IMR-90 (cell line): ENCODE results near the gene ILRUN. TPM values are rescaled to one million over a fixed set of nuclear protein-coding genes. Genes with fewer than 3 reads are reported as not detected.

Experiments used
- ATAC-seq: fragments of 200-7000 bp; cut with Tn5 transposase; 2 replicates; pipeline ENCODE4 v1.9.1; 2020; ENCODE audit warnings: low read depth, mild to moderate bottlenecking, moderate library complexity
- BruUV-seq: library from RNA; stranded (reverse); fragments of 400-500 nt; replicated peaks from 2 replicates; lab custom pipeline; 2021; lab: Mats Ljungman, UMichigan
- CTCF ChIA-PET: fragments of 300-600 bp; formaldehyde crosslinking; extraction: SDS; loops from one replicate; lab custom pipeline; 2021; ENCODE audit warnings: antibody characterized with exemption; lab: Yijun Ruan, JAX
- POLR2A ChIA-PET: fragments of 300-600 bp; sonication (Branson Sonifier 250); formaldehyde crosslinking; loops from one replicate; lab custom pipeline; 2022; ENCODE audit warnings: antibody characterized with exemption; ENCODE audit not compliant: unreplicated experiment; lab: Charles Lee
- DNase-seq: peaks from one replicate; pipeline ENCODE4 v3.0.0; 2013
- H2AFZ ChIP-seq: replicated peaks from 2 replicates; pipeline ENCODE3; 2013; ENCODE audit warnings: low read length, mild to moderate bottlenecking; ENCODE audit not compliant: poor library complexity
- H2AK5ac ChIP-seq: 2 replicates; pipeline ENCODE4 v1.6.1; 2013; ENCODE audit warnings: low read depth, low read length, inconsistent platforms
- H2AK9ac ChIP-seq: replicated peaks from 2 replicates; pipeline ENCODE3; 2013; ENCODE audit warnings: mild to moderate bottlenecking, low read depth, low read length, moderate library complexity; ENCODE audit not compliant: poor library complexity
- H2BK120ac ChIP-seq: 2 replicates; pipeline ENCODE4 v1.6.1; 2013; ENCODE audit warnings: low read depth, low read length, inconsistent platforms
- H2BK15ac ChIP-seq: 3 replicates; pipeline ENCODE4 v1.6.1; 2013; ENCODE audit warnings: low read depth, low read length, inconsistent platforms
- H2BK20ac ChIP-seq: 2 replicates; pipeline ENCODE4 v1.6.1; 2013; ENCODE audit warnings: low read depth, mild to moderate bottlenecking, inconsistent platforms, low read length, moderate library complexity
- H2BK5ac ChIP-seq: 2 replicates; pipeline ENCODE4 v1.6.1; 2013; ENCODE audit warnings: mild to moderate bottlenecking, low read depth, low read length, inconsistent platforms; ENCODE audit not compliant: poor library complexity, severe bottlenecking
- H3K14ac ChIP-seq: replicated peaks from 2 replicates; pipeline ENCODE4 v1.6.1; 2013; ENCODE audit warnings: low read depth, low read length, inconsistent platforms
- H3K18ac ChIP-seq: 2 replicates; pipeline ENCODE4 v1.6.1; 2013; ENCODE audit warnings: low read depth, low read length, control low read depth
- H3K23ac ChIP-seq: 2 replicates; pipeline ENCODE4 v1.6.1; 2013; ENCODE audit warnings: low read depth, low read length, inconsistent platforms
- H3K27ac ChIP-seq: 2 replicates; pipeline ENCODE4 v1.5.1; 2013; ENCODE audit warnings: mild to moderate bottlenecking, control low read depth, low read length; ENCODE audit not compliant: insufficient read depth
- H3K27me3 ChIP-seq: 2 replicates; pipeline ENCODE4 v1.6.1; 2013; ENCODE audit warnings: low read length; ENCODE audit not compliant: control insufficient read depth, insufficient read depth
- H3K36me3 ChIP-seq: 2 replicates; pipeline ENCODE4 v1.6.1; 2013; ENCODE audit warnings: low read length, mixed read lengths; ENCODE audit not compliant: control insufficient read depth, insufficient read depth
- H3K4ac ChIP-seq: 2 replicates; pipeline ENCODE4 v1.6.1; 2013; ENCODE audit warnings: low read depth, low read length, inconsistent platforms
- H3K4me1 ChIP-seq: 2 replicates; pipeline ENCODE4 v1.6.1; 2013; ENCODE audit warnings: low read length, mixed read lengths; ENCODE audit not compliant: control insufficient read depth, insufficient read depth
- H3K4me2 ChIP-seq: 2 replicates; pipeline ENCODE4 v1.6.1; 2013; ENCODE audit warnings: low read depth, mild to moderate bottlenecking, control low read depth, low read length, moderate library complexity
- H3K4me3 ChIP-seq: 2 replicates; pipeline ENCODE4 v1.5.1; 2013; ENCODE audit warnings: low read depth, mild to moderate bottlenecking, control low read depth, low read length, moderate library complexity; ENCODE audit not compliant: insufficient read depth
- H3K56ac ChIP-seq: 2 replicates; pipeline ENCODE4 v1.6.1; 2013; ENCODE audit warnings: low read length, inconsistent platforms; ENCODE audit not compliant: insufficient read depth; ENCODE audit errors: extremely low read depth
- H3K79me1 ChIP-seq, 2 experiments: 2 replicates each; pipeline ENCODE4 v1.6.1; 2013; ENCODE audit warnings: low read length in 2 of 2, inconsistent platforms in 1 of 2, low read depth in 1 of 2
- H3K9ac ChIP-seq: 2 replicates; pipeline ENCODE4 v1.6.1; 2013; ENCODE audit warnings: low read depth, low read length, control low read depth
- H3K9me1 ChIP-seq: 2 replicates; pipeline ENCODE4 v1.6.1; 2013; ENCODE audit warnings: low read length, inconsistent platforms; ENCODE audit not compliant: insufficient read depth
- H3K9me3 ChIP-seq: 2 replicates; pipeline ENCODE4 v1.6.1; 2013; ENCODE audit warnings: low read length; ENCODE audit not compliant: control insufficient read depth, insufficient read depth
- H4K20me1 ChIP-seq: 2 replicates; pipeline ENCODE4 v1.6.1; 2013; ENCODE audit warnings: low read length, inconsistent platforms; ENCODE audit not compliant: insufficient read depth
- H4K5ac ChIP-seq: 2 replicates; pipeline ENCODE4 v1.6.1; 2013; ENCODE audit warnings: mild to moderate bottlenecking, low read depth, low read length, control low read depth
- H4K8ac ChIP-seq, 2 experiments: 2 replicates each; pipeline ENCODE4 v1.6.1; 2013; ENCODE audit warnings: low read depth in 2 of 2, low read length in 2 of 2, control low read depth in 1 of 2, inconsistent platforms in 1 of 2
- H4K91ac ChIP-seq: 2 replicates; pipeline ENCODE4 v1.6.1; 2013; ENCODE audit warnings: low read depth, low read length, inconsistent platforms; ENCODE audit not compliant: insufficient read depth
- BHLHE40 ChIP-seq: fragments of 150-350 bp; IDR thresholded peaks from 2 replicates; pipeline ENCODE4 v1.6.1; 2016; ENCODE audit warnings: mild to moderate bottlenecking, low read depth, low read length
- CEBPB ChIP-seq: IDR thresholded peaks from 2 replicates; pipeline ENCODE4 v1.6.1; 2012; ENCODE audit warnings: low read depth, low read length, improper control_type of control experiment
- CHD1 ChIP-seq: IDR thresholded peaks from 2 replicates; pipeline ENCODE4 v1.6.1; 2012; ENCODE audit warnings: low read depth, low read length, improper control_type of control experiment
- CTCF ChIP-seq: conservative IDR thresholded peaks from 2 replicates; pipeline ENCODE4 v1.5.1; 2012; ENCODE audit warnings: mild to moderate bottlenecking, low read depth, low read length, improper control_type of control experiment
- ELK1 ChIP-seq: fragments of 150-350 bp; IDR thresholded peaks from 2 replicates; pipeline ENCODE4 v1.6.1; 2016; ENCODE audit warnings: low read depth, mild to moderate bottlenecking, low read length, moderate library complexity, borderline replicate concordance
- FOS ChIP-seq: fragments of 150-350 bp; IDR thresholded peaks from 2 replicates; pipeline ENCODE4 v1.6.1; 2016; ENCODE audit warnings: low read depth, low read length
- MAFK ChIP-seq: IDR thresholded peaks from 2 replicates; pipeline ENCODE4 v1.6.1; 2012; ENCODE audit warnings: low read depth, low read length, improper control_type of control experiment
- MAZ ChIP-seq: IDR thresholded peaks from 2 replicates; pipeline ENCODE4 v1.6.1; 2012; ENCODE audit warnings: low read depth, mild to moderate bottlenecking, low read length, improper control_type of control experiment, moderate library complexity, borderline replicate concordance
- MXI1 ChIP-seq: IDR thresholded peaks from 2 replicates; pipeline ENCODE4 v1.6.1; 2012; ENCODE audit warnings: low read depth, mild to moderate bottlenecking, low read length, moderate library complexity, borderline replicate concordance
- NFE2L2 ChIP-seq: fragments of 150-350 bp; IDR thresholded peaks from 2 replicates; pipeline ENCODE4 v1.6.1; 2016; ENCODE audit warnings: low read depth, mild to moderate bottlenecking, low read length
- POLR2A ChIP-seq: IDR thresholded peaks from 2 replicates; pipeline ENCODE4 v1.6.1; 2012; ENCODE audit warnings: mild to moderate bottlenecking, low read depth, low read length
- RAD21 ChIP-seq: IDR thresholded peaks from 2 replicates; pipeline ENCODE4 v1.6.1; 2012; ENCODE audit warnings: low read length, improper control_type of control experiment
- RCOR1 ChIP-seq: IDR thresholded peaks from 2 replicates; pipeline ENCODE4 v1.6.1; 2012; ENCODE audit warnings: mild to moderate bottlenecking, low read length, improper control_type of control experiment; ENCODE audit not compliant: insufficient replicate concordance
- RFX5 ChIP-seq: IDR thresholded peaks from 2 replicates; pipeline ENCODE4 v1.8.0; 2012; ENCODE audit warnings: low read depth, mild to moderate bottlenecking, low read length, moderate library complexity
- SMC3 ChIP-seq: fragments of 150-350 bp; IDR thresholded peaks from 2 replicates; pipeline ENCODE4 v1.6.1; 2016; ENCODE audit warnings: low read depth, mild to moderate bottlenecking, antibody characterized with exemption, low read length, moderate library complexity
- USF2 ChIP-seq: fragments of 150-350 bp; IDR thresholded peaks from 2 replicates; pipeline ENCODE4 v1.6.1; 2017; ENCODE audit warnings: mild to moderate bottlenecking, antibody characterized with exemption, low read length, low read depth
- WGBS, 2 experiments: methylation state at CpG; one replicate each; pipeline versions ENCODE4 v1.1.5 to v1.1.7; 2013; ENCODE audit warnings: missing lambda C conversion rate in 2 of 2; ENCODE audit not compliant: insufficient read length in 1 of 2; ENCODE audit errors: extremely low coverage in 2 of 2; 5-methylcytosine and 5-hydroxymethylcytosine counted together
- dilution Hi-C: fragments of 300-500 bp; cut with HindIII; formaldehyde crosslinking; loops from one replicate; pipeline ENCODE4 v1.14.3; 2018; ENCODE audit warnings: low sequenced_read_pairs; ENCODE audit not compliant: unreplicated experiment
- in situ Hi-C: fragments of 300-500 bp; cut with MboI; formaldehyde crosslinking; loops from 3 replicates; pipeline ENCODE4 v1.14.3; 2019; ENCODE audit warnings: low sequenced_read_pairs, inconsistent platforms, mixed read lengths
- intact Hi-C: fragments of 100-400 bp; cut with micrococcal nuclease; formaldehyde crosslinking; loops from 2 replicates; pipeline ENCODE4 v1.10.0; 2022
- polyA plus RNA-seq, 3 experiments: library from polyadenylated mRNA; depleted of rRNA; stranded (reverse); fragments of >200 nt; gene quantifications; 2 replicates each; pipeline ENCODE4 v1.2.3, GENCODE V29; 2012; ENCODE audit warnings: low replicate concordance in 1 of 3
- total RNA-seq: library from RNA; depleted of rRNA; stranded (reverse); fragments of >200 nt; gene quantifications from 2 replicates; pipeline ENCODE4 v1.2.3, GENCODE V29; 2012

ILRUN gene
- total and polyA plus RNA-seq, 2 of the 4 experiments (the other 2 are of a cell fraction), result 25.4 to 29.9 TPM

- WGBS, 2 experiments, result no CpG with 5 or more reads among the region's 2 CpGs
- no peaks in the 10 kb centered on the region for H3K36me3 ChIP-seq
Measured at GRCh38 chr6:34684919-34685318, 11.6 kb downstream of the ILRUN start.

More at GRCh38 chr6:34684919-34685318, 11.6 kb downstream of the ILRUN start:
- Histone ChIP-seq H2AFZ (no peak overlapping the region), H3K18ac (no peak overlapping the region), H3K9ac (no peak overlapping the region), H3K9me3 (no peaks in the 10 kb centered on the region), H2BK5ac (no peak overlapping the region), H2BK20ac (no peak overlapping the region), H3K79me1 (peaks cover 17 to 69% of the 10 kb centered on the region in 2 experiments), H3K4ac (no peak overlapping the region), H4K91ac (no peak overlapping the region), H4K8ac (no peak overlapping the region), H3K27me3 (no peaks in the 10 kb centered on the region), H2AK9ac (no peak overlapping the region), H3K4me1 (peaks cover 2% of the 10 kb centered on the region; the same call in 1 of the 2 replicates), H3K14ac (no peak overlapping the region), H4K5ac (no peak overlapping the region), H3K27ac (no peak overlapping the region), H2BK15ac (no peak overlapping the region), H2AK5ac (no peak overlapping the region), H4K20me1 (peaks cover 46% of the 10 kb centered on the region), H3K56ac (no peak overlapping the region), H3K23ac (no peak overlapping the region), H3K9me1 (no peaks in the 10 kb centered on the region), H3K4me3 (no peak overlapping the region), H3K4me2 (no peak overlapping the region), H2BK120ac (no peak overlapping the region)
- no peak for ATAC-seq
- ChIA-PET CTCF (interaction anchor here (0.6 to 1.4 kb wide), 2 partner anchors 11 to 32 kb away, joined by 3 to 5 read pairs; no protein-coding TSS in a partner anchor), POLR2A (no interaction called here)
- in situ Hi-C loops (no loop called here), intact Hi-C loops (no loop called here), dilution Hi-C loops (no loop called here)
- no TSS peak for BruUV-seq
- DNase-seq, result no peak
- no peak for TF ChIP-seq CTCF
- no peak for TF ChIP-seq MXI1
- TF ChIP-seq FOS, result no peak
- no peak for TF ChIP-seq SMC3
- no peak for TF ChIP-seq RFX5
- TF ChIP-seq RCOR1, result no peak
- TF ChIP-seq MAZ, result no peak
- no peak for TF ChIP-seq MAFK
- TF ChIP-seq USF2, result no peak
- TF ChIP-seq CEBPB, result no peak
- TF ChIP-seq POLR2A, result no peak
- no peak for TF ChIP-seq CHD1
- no peak for TF ChIP-seq BHLHE40
- TF ChIP-seq NFE2L2, result no peak
- TF ChIP-seq ELK1, result no peak
- TF ChIP-seq RAD21, result no peak
